Measurements from ENCODE around the gene CYP4V2.

The CYP4V2 gene

DNA sequence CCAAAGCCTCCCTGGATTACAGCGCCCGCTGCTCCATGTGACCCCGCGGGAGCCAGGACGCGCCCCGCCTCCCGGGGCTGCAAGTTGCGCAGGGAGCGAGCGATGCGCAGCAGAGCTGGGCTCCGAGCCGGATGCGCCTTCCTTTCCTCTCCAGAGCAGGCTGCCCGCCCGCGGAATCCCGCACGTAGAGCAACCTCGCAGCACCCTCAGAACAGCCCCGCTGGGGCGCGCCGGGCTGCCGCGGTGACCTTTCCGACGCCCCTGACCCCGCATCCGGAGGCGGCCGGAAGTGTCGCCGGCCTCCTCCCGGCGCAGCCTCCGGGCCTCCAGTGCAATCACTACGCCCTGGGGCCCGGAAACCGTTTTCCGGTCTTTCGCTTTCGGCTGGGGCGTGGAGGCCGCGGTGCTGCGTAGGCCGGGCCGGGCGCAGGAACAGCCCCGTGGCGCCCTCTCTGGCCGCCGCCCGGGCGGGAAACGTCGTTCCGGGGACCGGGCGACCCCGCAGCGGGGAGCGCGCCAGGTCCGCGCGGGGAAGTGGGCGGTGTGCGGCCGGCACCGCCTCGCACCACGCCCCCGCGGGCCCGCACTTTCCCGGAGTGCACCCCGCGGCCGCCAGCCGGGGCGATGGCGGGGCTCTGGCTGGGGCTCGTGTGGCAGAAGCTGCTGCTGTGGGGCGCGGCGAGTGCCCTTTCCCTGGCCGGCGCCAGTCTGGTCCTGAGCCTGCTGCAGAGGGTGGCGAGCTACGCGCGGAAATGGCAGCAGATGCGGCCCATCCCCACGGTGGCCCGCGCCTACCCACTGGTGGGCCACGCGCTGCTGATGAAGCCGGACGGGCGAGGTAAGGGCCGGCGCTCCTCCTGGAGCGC lies at the start of gene CYP4V2:
Gene CYP4V2, plus strand, starts transcription at position 368 of the 866 bp plus-strand sequence. Its CDS starts 257 bp downstream, at position 625.
- TF ChIP-seq, protein P1, sequence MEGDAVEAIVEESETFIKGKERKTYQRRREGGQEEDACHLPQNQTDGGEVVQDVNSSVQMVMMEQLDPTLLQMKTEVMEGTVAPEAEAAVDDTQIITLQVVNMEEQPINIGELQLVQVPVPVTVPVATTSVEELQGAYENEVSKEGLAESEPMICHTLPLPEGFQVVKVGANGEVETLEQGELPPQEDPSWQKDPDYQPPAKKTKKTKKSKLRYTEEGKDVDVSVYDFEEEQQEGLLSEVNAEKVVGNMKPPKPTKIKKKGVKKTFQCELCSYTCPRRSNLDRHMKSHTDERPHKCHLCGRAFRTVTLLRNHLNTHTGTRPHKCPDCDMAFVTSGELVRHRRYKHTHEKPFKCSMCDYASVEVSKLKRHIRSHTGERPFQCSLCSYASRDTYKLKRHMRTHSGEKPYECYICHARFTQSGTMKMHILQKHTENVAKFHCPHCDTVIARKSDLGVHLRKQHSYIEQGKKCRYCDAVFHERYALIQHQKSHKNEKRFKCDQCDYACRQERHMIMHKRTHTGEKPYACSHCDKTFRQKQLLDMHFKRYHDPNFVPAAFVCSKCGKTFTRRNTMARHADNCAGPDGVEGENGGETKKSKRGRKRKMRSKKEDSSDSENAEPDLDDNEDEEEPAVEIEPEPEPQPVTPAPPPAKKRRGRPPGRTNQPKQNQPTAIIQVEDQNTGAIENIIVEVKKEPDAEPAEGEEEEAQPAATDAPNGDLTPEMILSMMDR (IDR thresholded peaks at IDR 0.05; ENCODE audit: insufficient read depth, low read depth, low read length, missing control alignments): no peak
- peak; percentile 76 for DNase-seq (ENCODE audit: low read depth)
- H3K4me3 ChIP-seq (ENCODE audit: low read length): peak within 1 kb of the TSS; percentile 57

GRCh38 chr4:186144198-186144945 lies 47.0 kb upstream of the CYP4V2 start:
- H3K4me3 ChIP-seq (ENCODE audit: low read length): peak overlapping the region; percentile 38
- DNase-seq (ENCODE audit: low read depth): peak; percentile 43
- TF ChIP-seq, protein P1 (IDR thresholded peaks at IDR 0.05; ENCODE audit: insufficient read depth, low read depth, low read length, missing control alignments): peak; percentile 28

DNA sequence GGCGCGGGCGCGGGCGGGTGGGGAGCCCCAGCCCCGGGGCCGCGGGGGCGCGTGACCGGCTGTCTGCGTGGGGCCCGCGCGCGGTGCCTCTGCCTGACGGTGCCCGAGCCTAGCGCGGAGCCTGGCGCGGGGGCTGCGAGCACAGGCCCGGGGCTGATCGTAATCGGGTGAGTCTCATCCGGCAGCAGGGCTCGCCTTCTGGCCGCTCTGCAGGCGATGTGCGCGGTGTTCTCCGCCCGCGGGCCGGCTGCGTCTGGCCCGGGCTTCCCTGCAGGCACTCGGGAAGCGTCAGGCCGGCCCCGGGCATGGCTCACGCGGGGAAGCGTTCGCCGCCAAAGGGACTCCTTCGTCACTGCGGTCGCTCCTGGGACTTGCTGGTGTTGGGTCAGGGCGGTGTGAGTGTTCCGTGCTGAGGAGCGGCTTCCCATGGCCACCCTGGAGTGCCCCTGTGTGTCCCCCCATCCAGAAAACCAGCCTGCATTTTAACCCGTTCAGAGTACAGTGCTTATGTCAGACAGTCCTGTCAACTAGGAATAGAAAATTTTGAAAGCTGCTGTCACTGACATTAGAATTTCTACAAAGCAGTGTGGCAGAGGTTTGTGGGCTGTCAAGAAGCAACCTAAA lies 46.3 kb upstream of the CYP4V2 start:
- peak overlapping the region; percentile 37 for H3K4me3 ChIP-seq (ENCODE audit: low read length)
- TF ChIP-seq, protein P1 (IDR thresholded peaks at IDR 0.05; ENCODE audit: insufficient read depth, low read depth, low read length, missing control alignments): no peak
- peak; percentile 53 for DNase-seq (ENCODE audit: low read depth)

DNA sequence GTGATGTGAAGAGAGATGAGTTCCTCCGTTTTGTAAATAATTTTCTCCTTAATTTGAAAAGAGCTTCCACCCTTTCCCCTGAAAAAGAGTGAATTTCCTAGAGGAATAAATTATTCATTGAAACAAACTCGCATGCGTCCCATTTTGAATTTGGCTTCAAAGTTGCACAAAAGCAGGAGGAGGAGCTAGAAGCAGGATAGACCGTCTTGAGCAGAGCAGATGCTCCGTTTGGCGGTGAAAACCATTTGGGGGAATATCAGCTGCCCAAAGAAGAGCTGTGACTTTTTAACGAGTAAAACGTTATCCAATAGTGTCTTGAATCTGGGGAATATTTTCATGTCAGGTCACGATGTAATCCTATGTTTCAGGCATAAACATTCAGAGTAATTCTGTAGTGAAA lies 44.9 kb upstream of the CYP4V2 start:
- H3K4me3 ChIP-seq (ENCODE audit: low read length): no peak overlapping the region
- no peak for DNase-seq (ENCODE audit: low read depth)
- TF ChIP-seq, protein P1 (IDR thresholded peaks at IDR 0.05; ENCODE audit: insufficient read depth, low read depth, low read length, missing control alignments): no peak

- TF ChIP-seq, protein P1 (IDR thresholded peaks at IDR 0.05; ENCODE audit: insufficient read depth, low read depth, low read length, missing control alignments): no peak
- no peak overlapping the region for H3K4me3 ChIP-seq (ENCODE audit: low read length)
- no peak for DNase-seq (ENCODE audit: low read depth)
Measured at GRCh38 chr4:186148336-186148975, 42.9 kb upstream of the CYP4V2 start.

DNA sequence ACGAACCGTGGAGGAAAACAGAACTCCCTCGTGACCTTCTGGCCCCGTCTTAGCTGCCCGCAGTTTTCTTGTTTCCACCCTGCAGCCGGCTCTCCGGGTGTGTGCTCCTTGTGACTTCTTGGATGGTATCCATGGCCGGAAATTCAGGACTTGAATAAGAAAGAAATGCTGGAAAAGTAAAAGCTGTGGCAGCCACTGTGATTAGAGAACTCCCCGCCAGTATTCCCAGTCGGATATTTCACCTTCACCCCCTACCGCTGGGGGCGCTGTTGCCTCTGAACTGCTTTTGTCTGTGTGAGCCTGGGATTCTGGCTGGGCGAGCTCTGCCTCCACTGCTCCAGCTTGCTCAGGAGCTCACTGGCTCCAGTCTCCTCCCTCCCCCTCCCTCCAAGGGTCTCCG lies 41.5 kb upstream of the CYP4V2 start:
- TF ChIP-seq, protein P1 (IDR thresholded peaks at IDR 0.05; ENCODE audit: insufficient read depth, low read depth, low read length, missing control alignments): peak; percentile 36
- H3K4me3 ChIP-seq (ENCODE audit: low read length): no peak overlapping the region
- DNase-seq (ENCODE audit: low read depth): peak; percentile 6
